Gastrocnemius medialis (tissue), 4 donors: ENCODE results near the gene HIBCH. TPM values are rescaled to one million over a fixed set of nuclear protein-coding genes. Genes with fewer than 3 reads are reported as not detected.

Experiments used
- ATAC-seq, 2 donors: fragments of 150-250 bp; one replicate each; pipeline ENCODE4 v1.9.1; 2016
- DNase-seq, 2 donors: peaks; one replicate each; pipeline ENCODE4 v3.0.0-alpha.2; 2019
- H3K27ac ChIP-seq, 4 donors: fragments of 200-600 bp; sonication (generic); 1 replicate in 1 of 4; 2 replicates in 3 of 4; pipeline ENCODE4 v1.5.1; 2016 to 2018; ENCODE audit warnings: mild to moderate bottlenecking in 2 of 4, moderate library complexity in 1 of 4
- H3K27me3 ChIP-seq, 3 donors: fragments of 200-600 bp; sonication (generic) in 2 of 3; 1 replicate in 1 of 3; 2 replicates in 2 of 3; pipeline versions ENCODE4 v1.5.1 to v1.6.0; 2016 to 2019; ENCODE audit warnings: mild to moderate bottlenecking in 1 of 3, moderate library complexity in 1 of 3
- H3K36me3 ChIP-seq, 2 donors: fragments of 200-600 bp; sonication (generic) in 1 of 2; one replicate each; pipeline ENCODE4 v1.5.1; 2017 to 2018
- H3K4me1 ChIP-seq, 2 donors: fragments of 200-600 bp; sonication (generic) in 1 of 2; one replicate each; pipeline ENCODE4 v1.5.1; 2016 to 2017; ENCODE audit warnings: mild to moderate bottlenecking in 2 of 2
- H3K4me3 ChIP-seq, 4 donors: fragments of 200-600 bp; sonication (generic) in 3 of 4; 1 replicate in 1 of 4; 2 replicates in 3 of 4; pipeline ENCODE4 v1.5.1; 2016 to 2019; ENCODE audit warnings: mild to moderate bottlenecking in 2 of 4
- H3K9me3 ChIP-seq, 3 donors: fragments of 200-600 bp; sonication (generic) in 2 of 3; 1 replicate in 1 of 3; 2 replicates in 2 of 3; pipeline ENCODE4 v1.5.1; 2016 to 2019
- CTCF ChIP-seq, 5 experiments: fragments of 450-650 bp in 3 of 5; fragments of 200-600 bp in 2 of 5; sonication (generic) in 2 of 5; IDR thresholded peaks in 4 of 5; conservative IDR thresholded peaks in 1 of 5; 1 replicate in 4 of 5; 2 replicates in 1 of 5; pipeline ENCODE4 v1.5.1; 2016 to 2019; ENCODE audit warnings: antibody characterized with exemption in 5 of 5, mild to moderate bottlenecking in 3 of 5, moderate library complexity in 3 of 5
- POLR2A ChIP-seq, 2 donors: fragments of 450-650 bp; IDR thresholded peaks; one replicate each; pipeline ENCODE4 v1.6.1; 2017; ENCODE audit warnings: antibody characterized with exemption in 2 of 2, mild to moderate bottlenecking in 2 of 2, moderate library complexity in 2 of 2
- in situ Hi-C, 4 donors: fragments of 200-750 bp; cut with MboI; loops; one replicate each; pipeline versions ENCODE4 v1.15.0 to v1.8.0; 2017; ENCODE audit warnings: low sequenced_read_pairs in 4 of 4
- intact Hi-C: fragments of 100-400 bp; cut with DNase I; formaldehyde crosslinking; loops from one replicate; pipeline ENCODE4 v1.15.1; 2023; ENCODE audit warnings: low total_unique reads
- total RNA-seq, 4 donors: library from RNA; depleted of rRNA; stranded (reverse); fragments of >200 nt; gene quantifications; one replicate each; pipeline versions ENCODE4 v1.1.0 to v1.2.3, GENCODE V29; 2016

The HIBCH gene
- total RNA-seq, 4 donors from 2014 or later, result 3.7 to 20.1 (median 10.6) TPM

- in situ Hi-C loops, result no loop called here
- H3K36me3 ChIP-seq, result peaks cover 0 to 7% of the 10 kb centered on the region in 2 donors
- intact Hi-C loops, result no loop called here
- no peak overlapping the region for H3K27ac ChIP-seq
- H3K4me3 ChIP-seq, result no peak overlapping the region
- H3K27me3 ChIP-seq, result no peaks in the 10 kb centered on the region
- DNase-seq (no peak), ATAC-seq (no peak)
- no peaks in the 10 kb centered on the region for H3K9me3 ChIP-seq
- no peaks in the 10 kb centered on the region for H3K4me1 ChIP-seq
- TF ChIP-seq POLR2A (IDR thresholded peaks at IDR 0.05), result no peak
- no peak for TF ChIP-seq CTCF (IDR thresholded peaks at IDR 0.05 in 4 of 5, conservative IDR thresholded peaks at IDR 0.05 in 1 of 5)
Observed at GRCh38 chr2:190221429-190221828, 98.2 kb downstream of the HIBCH start.

- in situ Hi-C loops, result no loop called here
- Histone ChIP-seq H3K36me3 (peaks cover 0 to 7% of the 10 kb centered on the region in 2 donors), H3K9me3 (no peaks in the 10 kb centered on the region), H3K27ac (no peak overlapping the region), H3K27me3 (no peaks in the 10 kb centered on the region), H3K4me1 (no peaks in the 10 kb centered on the region), H3K4me3 (no peak overlapping the region)
- no peak for ATAC-seq
- TF ChIP-seq CTCF (IDR thresholded peaks at IDR 0.05 in 4 of 5, conservative IDR thresholded peaks at IDR 0.05 in 1 of 5) (no peak), POLR2A (IDR thresholded peaks at IDR 0.05) (no peak)
- intact Hi-C loops, result no loop called here
- no peak for DNase-seq
Observed at GRCh38 chr2:190219186-190219585, 100.4 kb downstream of the HIBCH start.

GRCh38 chr2:190217616-190218015 lies 102.0 kb downstream of the HIBCH start:
- no peak overlapping the region for H3K4me3 ChIP-seq
- no peak overlapping the region for H3K27ac ChIP-seq
- H3K4me1 ChIP-seq, result no peaks in the 10 kb centered on the region
- in situ Hi-C loops (no loop called here), intact Hi-C loops (no loop called here)
- no peaks in the 10 kb centered on the region for H3K36me3 ChIP-seq
- H3K27me3 ChIP-seq, result no peaks in the 10 kb centered on the region
- no peak for ATAC-seq
- H3K9me3 ChIP-seq, result no peaks in the 10 kb centered on the region
- TF ChIP-seq POLR2A (IDR thresholded peaks at IDR 0.05), result no peak
- no peak for TF ChIP-seq CTCF (IDR thresholded peaks at IDR 0.05 in 4 of 5, conservative IDR thresholded peaks at IDR 0.05 in 1 of 5)
- DNase-seq, result no peak

- in situ Hi-C loops, result no loop called here
- ATAC-seq (no peak), DNase-seq (no peak)
- intact Hi-C loops, result no loop called here
- H3K36me3 ChIP-seq, result peaks cover 0 to 2% of the 10 kb centered on the region in 2 donors
- no peak overlapping the region for H3K27ac ChIP-seq
- no peaks in the 10 kb centered on the region for H3K4me1 ChIP-seq
- no peak overlapping the region for H3K4me3 ChIP-seq
- TF ChIP-seq POLR2A (IDR thresholded peaks at IDR 0.05), result no peak
- no peak for TF ChIP-seq CTCF (IDR thresholded peaks at IDR 0.05 in 4 of 5, conservative IDR thresholded peaks at IDR 0.05 in 1 of 5)
- no peaks in the 10 kb centered on the region for H3K9me3 ChIP-seq
- H3K27me3 ChIP-seq, result no peaks in the 10 kb centered on the region
Observed at GRCh38 chr2:190216829-190217228, 102.8 kb downstream of the HIBCH start.

- no peaks in the 10 kb centered on the region for H3K9me3 ChIP-seq
- DNase-seq, result no peak
- no peak for ATAC-seq
- no peaks in the 10 kb centered on the region for H3K4me1 ChIP-seq
- H3K4me3 ChIP-seq, result no peak overlapping the region
- H3K27ac ChIP-seq, result no peak overlapping the region
- H3K27me3 ChIP-seq, result no peaks in the 10 kb centered on the region
- in situ Hi-C loops, result no loop called here
- TF ChIP-seq CTCF (IDR thresholded peaks at IDR 0.05 in 4 of 5, conservative IDR thresholded peaks at IDR 0.05 in 1 of 5), result no peak
- TF ChIP-seq POLR2A (IDR thresholded peaks at IDR 0.05), result no peak
- intact Hi-C loops, result no loop called here
- H3K36me3 ChIP-seq, result peaks cover 0 to 4% of the 10 kb centered on the region in 2 donors
Observed at GRCh38 chr2:190215620-190216019, 104.0 kb downstream of the HIBCH start.
